HCT116 (cell line): ENCODE measurements around the gene MAGEA9. TPM values are rescaled to one million over a fixed set of nuclear protein-coding genes. Genes with fewer than 3 reads are reported as not detected.
"Not testable (repeated sequence)": the region's sequence is repeated elsewhere in the genome, so short reads cannot be mapped to it uniquely, and the experiment has no call there.

Experiments used
- ATAC-seq: fragments of 200-7000 bp; cut with Tn5 transposase; 2 replicates; pipeline ENCODE4 v1.9.1; 2020; ENCODE audit warnings: mild to moderate bottlenecking, moderate library complexity
- BruUV-seq: library from RNA; stranded (reverse); fragments of 400-500 nt; replicated peaks from 2 replicates; lab custom pipeline; 2021; lab: Mats Ljungman, UMichigan
- CTCF ChIA-PET: fragments of 300-600 bp; sonication (Branson Sonifier 250); formaldehyde crosslinking; loops from one replicate; lab custom pipeline; 2021; ENCODE audit warnings: antibody characterized with exemption; lab: Charles Lee
- POLR2A ChIA-PET: fragments of 300-600, 350-600 bp; sonication (Branson Sonifier 250); formaldehyde crosslinking; loops from one replicate; lab custom pipeline; 2021; ENCODE audit warnings: antibody characterized with exemption; lab: Charles Lee
- RAD21 ChIA-PET, 2 experiments: fragments of 300-600 bp; sonication (Branson Sonifier 250); formaldehyde crosslinking; loops; one replicate each; lab custom pipeline; 2023; ENCODE audit warnings: low total read pairs in 2 of 2; ENCODE audit not compliant: uncharacterized antibody in 2 of 2, unreplicated experiment in 2 of 2, low non-redundant PET in 1 of 2; lab: Charles Lee
- DNase-seq: peaks from one replicate; pipeline ENCODE4 v3.0.0-alpha.2; 2010; ENCODE audit warnings: low read depth, low spot score
- H2AFZ ChIP-seq: fragments of 200-600 bp; shearing (Covaris generic), sonication (generic); 2 replicates; pipeline ENCODE4 v1.6.1; 2017; ENCODE audit warnings: low read depth, mixed run types, mixed read lengths, antibody characterized with exemption, low read length; ENCODE audit not compliant: poor library complexity, severe bottlenecking
- H3K27ac ChIP-seq: 2 replicates; pipeline ENCODE4 v1.5.1; 2012; ENCODE audit warnings: low read depth, low read length
- H3K27me3 ChIP-seq: fragments of 200-600 bp; sonication (generic); 2 replicates; pipeline ENCODE4 v1.6.1; 2016; ENCODE audit warnings: mixed run types, low read length, mixed read lengths; ENCODE audit not compliant: insufficient read depth
- H3K36me3 ChIP-seq, 2 experiments: fragments of 200-500 bp in 1 of 2; fragments of 200-600 bp in 1 of 2; sonication (Bioruptor generic) in 1 of 2; sonication (generic) in 1 of 2; 2 replicates each; pipeline versions ENCODE4 v1.5.1 to v1.6.1; 2014 to 2016; ENCODE audit warnings: low read length in 2 of 2, inconsistent platforms in 1 of 2, mixed read lengths in 1 of 2, mixed run types in 1 of 2; ENCODE audit not compliant: insufficient read depth in 2 of 2, control insufficient read depth in 1 of 2
- H3K4me1 ChIP-seq, 2 experiments: fragments of 200-600 bp in 1 of 2; sonication (generic) in 1 of 2; 2 replicates each; pipeline versions ENCODE4 v1.5.1 to v1.6.1; 2012 to 2017; ENCODE audit warnings: low read length in 2 of 2, inconsistent platforms in 1 of 2, mild to moderate bottlenecking in 1 of 2, mixed read lengths in 1 of 2, mixed run types in 1 of 2, moderate library complexity in 1 of 2; ENCODE audit not compliant: insufficient read depth in 2 of 2, control insufficient read depth in 1 of 2
- H3K4me2 ChIP-seq: fragments of 200-600 bp; sonication (generic); 2 replicates; pipeline ENCODE4 v1.6.1; 2017; ENCODE audit warnings: mixed run types, low read length, mixed read lengths
- H3K4me3 ChIP-seq, 2 experiments: fragments of 200-600 bp in 1 of 2; sonication (generic) in 1 of 2; replicated peaks in 1 of 2; 2 replicates each; pipeline ENCODE4 v1.5.1; 2011 to 2016; ENCODE audit warnings: low read length in 2 of 2, control low read depth in 1 of 2, low read depth in 1 of 2, mild to moderate bottlenecking in 1 of 2, mixed read lengths in 1 of 2, mixed run types in 1 of 2
- H3K79me2 ChIP-seq: fragments of 200-600 bp; sonication (generic); 2 replicates; pipeline ENCODE4 v1.6.1; 2017; ENCODE audit warnings: mild to moderate bottlenecking, mixed run types, low read length, moderate library complexity, mixed read lengths; ENCODE audit not compliant: insufficient read depth
- H3K9ac ChIP-seq: fragments of 200-600 bp; sonication (generic); 2 replicates; pipeline ENCODE4 v1.6.1; 2016; ENCODE audit warnings: low read length, mixed read lengths
- H3K9me2 ChIP-seq: fragments of 200-600 bp; sonication (generic), shearing (Covaris generic); 2 replicates; pipeline ENCODE4 v1.6.1; 2017; ENCODE audit warnings: mixed run types, mild to moderate bottlenecking, moderate library complexity; ENCODE audit not compliant: insufficient read depth
- H3K9me3 ChIP-seq, 2 experiments: fragments of 200-500 bp in 1 of 2; fragments of 200-600 bp in 1 of 2; sonication (Bioruptor generic) in 1 of 2; sonication (generic) in 1 of 2; 2 replicates each; pipeline ENCODE4 v1.6.1; 2014 to 2017; ENCODE audit warnings: low read length in 2 of 2, mixed read lengths in 2 of 2, inconsistent platforms in 1 of 2, low read depth in 1 of 2, mild to moderate bottlenecking in 1 of 2, mixed run types in 1 of 2, moderate library complexity in 1 of 2; ENCODE audit not compliant: control insufficient read depth in 1 of 2, insufficient read depth in 1 of 2
- H4K20me1 ChIP-seq: fragments of 200-600 bp; sonication (generic), shearing (Covaris generic); 2 replicates; pipeline ENCODE4 v1.6.1; 2017; ENCODE audit warnings: mixed run types, mild to moderate bottlenecking, moderate library complexity; ENCODE audit not compliant: insufficient read depth
- CBX3 ChIP-seq: IDR thresholded peaks from 2 replicates; pipeline ENCODE4 v1.6.1; 2012; ENCODE audit warnings: low read depth
- EGR1 ChIP-seq: IDR thresholded peaks from 2 replicates; pipeline ENCODE4 v1.6.1; 2012; ENCODE audit warnings: low read depth
- EZH2 ChIP-seq: fragments of 200-600 bp; sonication (generic); IDR thresholded peaks from 2 replicates; pipeline ENCODE4 v1.6.1; 2017; ENCODE audit warnings: antibody characterized with exemption, mixed run types
- FOSL1 ChIP-seq: IDR thresholded peaks from 2 replicates; pipeline ENCODE4 v1.6.1; 2012; ENCODE audit warnings: low read depth
- MAX ChIP-seq: IDR thresholded peaks from 2 replicates; pipeline ENCODE4 v1.6.1; 2012
- POLR2AphosphoS5 ChIP-seq: IDR thresholded peaks from 2 replicates; pipeline ENCODE4 v1.6.1; 2011; ENCODE audit warnings: mild to moderate bottlenecking, low read depth, low read length, moderate library complexity
- RAD21 ChIP-seq: IDR thresholded peaks from 2 replicates; pipeline ENCODE4 v1.6.1; 2012; ENCODE audit warnings: low read depth, mild to moderate bottlenecking
- REST ChIP-seq: IDR thresholded peaks from 2 replicates; pipeline ENCODE4 v1.6.1; 2012; ENCODE audit warnings: low read depth
- SP1 ChIP-seq: IDR thresholded peaks from 2 replicates; pipeline ENCODE4 v1.6.1; 2012; ENCODE audit warnings: low read depth
- TCF7L2 ChIP-seq: IDR thresholded peaks from 2 replicates; pipeline ENCODE4 v1.7.0; 2011; ENCODE audit warnings: borderline replicate concordance, inconsistent platforms; ENCODE audit not compliant: insufficient read depth, insufficient read length; ENCODE audit errors: extremely low read depth
- YY1 ChIP-seq: IDR thresholded peaks from 2 replicates; pipeline ENCODE4 v1.6.1; 2011; ENCODE audit warnings: low read length, low read depth, moderate library complexity, mild to moderate bottlenecking; ENCODE audit not compliant: insufficient replicate concordance; ENCODE audit errors: extremely low read depth
- ZNF274 ChIP-seq: fragments of 200-500 bp; sonication (Bioruptor generic); IDR thresholded peaks from 2 replicates; pipeline ENCODE4 v1.6.1; 2014; ENCODE audit warnings: mild to moderate bottlenecking, low read depth, low read length, inconsistent platforms
- intact Hi-C: fragments of 100-400 bp; cut with micrococcal nuclease; formaldehyde crosslinking; loops from 2 replicates; pipeline ENCODE4 v1.10.0; 2022
- total RNA-seq: library from RNA; stranded (reverse); gene quantifications from one replicate; pipeline ENCODE4 v1.2.1, GENCODE V29; 2021; ENCODE audit not compliant: unreplicated experiment
- TF ChIP-seq, protein P1 (sequence below): IDR thresholded peaks from 2 replicates; pipeline ENCODE4 v1.6.1; 2011; ENCODE audit warnings: mild to moderate bottlenecking, low read length, moderate library complexity; ENCODE audit not compliant: insufficient replicate concordance; ENCODE audit errors: extremely low read depth
- TF ChIP-seq, protein P2 (sequence below): IDR thresholded peaks from 2 replicates; pipeline ENCODE4 v1.6.1; 2012

MAGEA9 gene
- total RNA-seq, 1 experiment from 2014 or later, result not detected

GRCh38 chrX:149758068-149758714 is 23.5 kb upstream of the MAGEA9 start:
- no TSS peak for BruUV-seq
- Histone ChIP-seq H3K36me3 (no peaks in the 10 kb centered on the region), H3K9me2 (no peaks in the 10 kb centered on the region), H2AFZ (no peak overlapping the region), H3K9ac (no peak overlapping the region), H3K79me2 (no peaks in the 10 kb centered on the region), H3K4me1 (no peaks in the 10 kb centered on the region), H4K20me1 (no peaks in the 10 kb centered on the region), H3K4me2 (no peak overlapping the region), H3K27ac (no peak overlapping the region), H3K27me3 (no peaks in the 10 kb centered on the region), H3K9me3 (no peaks in the 10 kb centered on the region), H3K4me3 (no peak overlapping the region)
- intact Hi-C loops, result no loop called here
- no peak for ATAC-seq
- POLR2A ChIA-PET, result no interaction called here
- CTCF ChIA-PET, result no interaction called here
- RAD21 ChIA-PET, result no interaction called here
- TF ChIP-seq EZH2 (no peak), REST (no peak), POLR2AphosphoS5 (no peak), ZNF274 (no peak), YY1 (no peak), FOSL1 (no peak), RAD21 (no peak), SP1 (no peak), MAX (no peak), CBX3 (no peak), TCF7L2 (no peak), EGR1 (no peak)
- TF ChIP-seq, protein P1, sequence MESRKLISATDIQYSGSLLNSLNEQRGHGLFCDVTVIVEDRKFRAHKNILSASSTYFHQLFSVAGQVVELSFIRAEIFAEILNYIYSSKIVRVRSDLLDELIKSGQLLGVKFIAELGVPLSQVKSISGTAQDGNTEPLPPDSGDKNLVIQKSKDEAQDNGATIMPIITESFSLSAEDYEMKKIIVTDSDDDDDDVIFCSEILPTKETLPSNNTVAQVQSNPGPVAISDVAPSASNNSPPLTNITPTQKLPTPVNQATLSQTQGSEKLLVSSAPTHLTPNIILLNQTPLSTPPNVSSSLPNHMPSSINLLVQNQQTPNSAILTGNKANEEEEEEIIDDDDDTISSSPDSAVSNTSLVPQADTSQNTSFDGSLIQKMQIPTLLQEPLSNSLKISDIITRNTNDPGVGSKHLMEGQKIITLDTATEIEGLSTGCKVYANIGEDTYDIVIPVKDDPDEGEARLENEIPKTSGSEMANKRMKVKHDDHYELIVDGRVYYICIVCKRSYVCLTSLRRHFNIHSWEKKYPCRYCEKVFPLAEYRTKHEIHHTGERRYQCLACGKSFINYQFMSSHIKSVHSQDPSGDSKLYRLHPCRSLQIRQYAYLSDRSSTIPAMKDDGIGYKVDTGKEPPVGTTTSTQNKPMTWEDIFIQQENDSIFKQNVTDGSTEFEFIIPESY, result no peak
- TF ChIP-seq, protein P2, sequence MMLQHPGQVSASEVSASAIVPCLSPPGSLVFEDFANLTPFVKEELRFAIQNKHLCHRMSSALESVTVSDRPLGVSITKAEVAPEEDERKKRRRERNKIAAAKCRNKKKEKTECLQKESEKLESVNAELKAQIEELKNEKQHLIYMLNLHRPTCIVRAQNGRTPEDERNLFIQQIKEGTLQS, result no peak
- TF ChIP-seq, all 23 proteins: peak for 0
- DNase-seq, result no peak

DNA sequence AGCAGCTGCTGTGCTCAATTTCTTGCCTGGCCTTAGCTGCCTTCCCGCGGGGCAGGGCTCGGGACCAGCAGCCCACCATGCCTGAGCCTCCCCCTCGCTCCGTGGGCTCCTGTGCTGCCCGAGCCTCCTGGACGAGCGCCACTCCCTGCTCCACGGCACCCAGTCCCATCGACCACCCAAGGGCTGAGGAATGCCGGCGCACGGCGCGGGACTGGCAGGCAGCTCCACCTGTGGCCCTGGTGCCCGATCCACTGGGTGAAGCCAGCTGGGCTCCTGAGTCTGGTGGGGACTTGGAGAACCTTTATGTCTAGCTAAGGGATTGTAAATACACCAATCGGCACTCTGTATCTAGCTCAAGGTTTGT is 23.0 kb upstream of the MAGEA9 start:
- DNase-seq, H3K4me3 ChIP-seq, BruUV-seq, H3K27ac ChIP-seq, H3K27me3 ChIP-seq, H3K4me1 ChIP-seq, H3K36me3 ChIP-seq, CTCF ChIA-PET, H3K9me3 ChIP-seq, H3K9me2 ChIP-seq, H3K9ac ChIP-seq, intact Hi-C loops, H4K20me1 ChIP-seq, H3K4me2 ChIP-seq, ATAC-seq, H2AFZ ChIP-seq, RAD21 ChIA-PET, H3K79me2 ChIP-seq, POLR2A ChIA-PET: not testable (repeated sequence)
